MCF 10A (cell line): ENCODE data around the gene UVRAG. TPM values are rescaled to one million over a fixed set of nuclear protein-coding genes. Genes with fewer than 3 reads are reported as not detected.
A peak's percentile ranks its signal among the peaks of the same experiment; 100 is the strongest.

Experiments used
- BruUV-seq: library from RNA; stranded (reverse); fragments of 400-500 nt; replicated peaks from 2 replicates; lab custom pipeline; 2021; lab: Mats Ljungman, UMichigan
- CTCF ChIA-PET: fragments of 300-600 bp; sonication (Branson Sonifier 250); formaldehyde crosslinking; extraction: SDS; loops from one replicate; lab custom pipeline; 2021; ENCODE audit warnings: antibody characterized with exemption, inconsistent platforms; lab: Yijun Ruan, JAX
- POLR2A ChIA-PET: fragments of 300-600, 350-650 bp; sonication (Branson Sonifier 250); formaldehyde crosslinking; extraction: SDS; loops from one replicate; lab custom pipeline; 2020; ENCODE audit warnings: antibody characterized with exemption, inconsistent platforms; lab: Yijun Ruan, JAX
- DNase-seq: peaks from one replicate; pipeline ENCODE4 v3.0.0-alpha.2; 2018; ENCODE audit not compliant: unreplicated experiment
- H3K27ac Mint-ChIP-seq: one replicate; pipeline ENCODE4 v1.8.0; 2022; ENCODE audit warnings: mild to moderate bottlenecking, low read depth, mixed read lengths; ENCODE audit not compliant: unreplicated experiment
- H3K27me3 Mint-ChIP-seq: one replicate; pipeline ENCODE4 v1.8.0; 2022; ENCODE audit warnings: mixed read lengths; ENCODE audit not compliant: insufficient read depth, unreplicated experiment
- H3K36me3 Mint-ChIP-seq: one replicate; pipeline ENCODE4 v1.8.0; 2022; ENCODE audit warnings: mild to moderate bottlenecking, moderate library complexity, mixed read lengths; ENCODE audit not compliant: insufficient read depth, unreplicated experiment
- H3K4me1 Mint-ChIP-seq: one replicate; pipeline ENCODE4 v1.8.0; 2022; ENCODE audit warnings: mixed read lengths; ENCODE audit not compliant: insufficient read depth, unreplicated experiment
- H3K4me3 Mint-ChIP-seq: one replicate; pipeline ENCODE4 v1.8.0; 2022; ENCODE audit warnings: mild to moderate bottlenecking, moderate library complexity, mixed read lengths; ENCODE audit not compliant: unreplicated experiment
- H3K9me3 Mint-ChIP-seq: one replicate; pipeline ENCODE4 v1.8.0; 2022; ENCODE audit warnings: mixed read lengths; ENCODE audit not compliant: unreplicated experiment
- CTCF ChIP-seq: fragments of 200-600 bp; IDR thresholded peaks from one replicate; pipeline ENCODE4 v1.8.0; 2022; ENCODE audit warnings: antibody characterized with exemption, mild to moderate bottlenecking; ENCODE audit not compliant: unreplicated experiment
- intact Hi-C: fragments of 100-400 bp; cut with micrococcal nuclease; formaldehyde crosslinking; loops from 2 replicates; pipeline ENCODE4 v1.14.1; 2022
- total RNA-seq: library from RNA; stranded (reverse); gene quantifications from 2 replicates; pipeline ENCODE4 v1.2.3, GENCODE V29; 2022

The UVRAG gene
- total RNA-seq, 1 experiment from 2014 or later, result 12.4 TPM

- Mint-ChIP-seq H3K27ac (no peak overlapping the region), H3K27me3 (no peaks in the 10 kb centered on the region)
- CTCF ChIA-PET, result interaction anchor here (0.6 to 6.0 kb wide), 6 partner anchors 9 to 980 kb away, joined by 3 to 39 read pairs (median 4); no protein-coding TSS in a partner anchor
Measured at GRCh38 chr11:75813124-75813523, 1.9 kb upstream of the UVRAG start.

GRCh38 chr11:75813622-75814039, 1.4 kb upstream of the UVRAG start:
- intact Hi-C loops, result no loop called here
- Mint-ChIP-seq H3K9me3 (no peaks in the 10 kb centered on the region), H3K36me3 (no peaks in the 10 kb centered on the region), H3K4me3 (no peak overlapping the region), H3K4me1 (peaks cover 11% of the 10 kb centered on the region), H3K27ac (no peak overlapping the region), H3K27me3 (no peaks in the 10 kb centered on the region)
- no peak for TF ChIP-seq CTCF
- POLR2A ChIA-PET, result interaction anchor here (0.7 to 2.7 kb wide), 11 partner anchors 10 to 286 kb away, joined by 3 to 18 read pairs (median 4); partner anchors contain the start of gene SERPINH1
- BruUV-seq, result no TSS peak
- CTCF ChIA-PET, result interaction anchor here (0.6 to 6.0 kb wide), 4 partner anchors 9 to 254 kb away, joined by 3 to 39 read pairs (median 18); no protein-coding TSS in a partner anchor
- DNase-seq, result peak; percentile 40

More at GRCh38 chr11:75813124-75813523, 1.9 kb upstream of the UVRAG start:
- BruUV-seq, result no TSS peak
- no peak for DNase-seq
- no peak overlapping the region for H3K4me3 Mint-ChIP-seq
- POLR2A ChIA-PET, result interaction anchor here (0.8 to 1.7 kb wide), 6 partner anchors 11 to 251 kb away, joined by 3 to 8 read pairs (median 4); partner anchors contain the start of gene SERPINH1
- no peaks in the 10 kb centered on the region for H3K36me3 Mint-ChIP-seq
- H3K4me1 Mint-ChIP-seq, result peaks cover 11% of the 10 kb centered on the region
- intact Hi-C loops, result no loop called here
- no peaks in the 10 kb centered on the region for H3K9me3 Mint-ChIP-seq
- no peak for TF ChIP-seq CTCF

GRCh38 chr11:75814363-75814676, 690 bp upstream of the UVRAG start:
- DNase-seq, result no peak
- H3K4me3 Mint-ChIP-seq, result no peak overlapping the region
- POLR2A ChIA-PET, result interaction anchor here (0.7 to 3.1 kb wide), 12 partner anchors 10 to 285 kb away, joined by 3 to 18 read pairs (median 4); partner anchors contain the start of gene SERPINH1

More at GRCh38 chr11:75814363-75814676, 690 bp upstream of the UVRAG start:
- intact Hi-C loops, result no loop called here
- Mint-ChIP-seq H3K4me1 (peaks cover 11% of the 10 kb centered on the region), H3K36me3 (no peaks in the 10 kb centered on the region), H3K9me3 (no peaks in the 10 kb centered on the region), H3K27me3 (no peaks in the 10 kb centered on the region), H3K27ac (no peak overlapping the region)
- TSS peak; percentile 53 for BruUV-seq
- no peak for TF ChIP-seq CTCF
- CTCF ChIA-PET, result interaction anchor here (0.5 to 6.0 kb wide), 3 partner anchors 12 to 332 kb away, joined by 3 to 39 read pairs (median 33); no protein-coding TSS in a partner anchor
